ENCODE results near the gene OGDH.

OGDH gene

GRCh38 chr7:44740055-44740454 is 133.6 kb downstream of the OGDH start:
- no peak for DNase-seq

GRCh38 chr7:44743750-44744149 is 137.3 kb downstream of the OGDH start:
- no peak for DNase-seq

GRCh38 chr7:44748045-44748947 is 141.9 kb downstream of the OGDH start, which contains the start of gene ZMIZ2:
ZMIZ2 (plus strand) TSS chr7:44748847; CDS start chr7:44756250, 7,403 bp downstream.
- peak; percentile 90 to 91 for DNase-seq

- DNase-seq, result peak; percentile 31 to 37
These were observed 142.7 kb downstream of the OGDH start for GRCh38 chr7:44748948-44749731.

GRCh38 chr7:44749992-44750391 is 143.6 kb downstream of the OGDH start:
- DNase-seq, result no peak

GRCh38 chr7:44750424-44750823 is 144.0 kb downstream of the OGDH start:
- no peak for DNase-seq

- DNase-seq, result peak; percentile 53 to 58
These were observed 144.6 kb downstream of the OGDH start for GRCh38 chr7:44750921-44751571.

- no peak for DNase-seq
These were observed 146.4 kb downstream of the OGDH start for GRCh38 chr7:44752822-44753221.

GRCh38 chr7:44754802-44755697 is 148.6 kb downstream of the OGDH start:
- no peak for DNase-seq

GRCh38 chr7:44755698-44756627 is 149.5 kb downstream of the OGDH start:
- no peak for DNase-seq

GRCh38 chr7:44756904-44757303 is 150.5 kb downstream of the OGDH start:
- DNase-seq, result no peak

- DNase-seq, result no peak
These were observed 150.9 kb downstream of the OGDH start for GRCh38 chr7:44757311-44757710.

- DNase-seq, result no peak
These were observed 151.3 kb downstream of the OGDH start for GRCh38 chr7:44757739-44758138.

Measured in stimulated activated CD4-positive, alpha-beta T cell treated with anti-CD3 and anti-CD28 coated beads, Interleukin-2, amount 100 ng/mL, for 24 hours (primary cell).